CD4-positive, alpha-beta T cell treated with Interleukin-17A for 1 hour (primary cell): ENCODE results near the gene RPA1.
"Not testable (repeated sequence)": the region's sequence is repeated elsewhere in the genome, so short reads cannot be mapped to it uniquely, and the experiment has no call there.

Source experiments
- DNase-seq: peaks from one replicate; pipeline ENCODE4 v3.0.0-alpha.2; 2020

RPA1 gene

GRCh38 chr17:1880851-1881630 lies 51.2 kb downstream of the RPA1 start:
- DNase-seq = no peak

- DNase-seq = peak; percentile 49
Measured at GRCh38 chr17:1882836-1883235, 53.0 kb downstream of the RPA1 start.

- DNase-seq = no peak
Measured at GRCh38 chr17:1883536-1883935, 53.7 kb downstream of the RPA1 start.

DNA sequence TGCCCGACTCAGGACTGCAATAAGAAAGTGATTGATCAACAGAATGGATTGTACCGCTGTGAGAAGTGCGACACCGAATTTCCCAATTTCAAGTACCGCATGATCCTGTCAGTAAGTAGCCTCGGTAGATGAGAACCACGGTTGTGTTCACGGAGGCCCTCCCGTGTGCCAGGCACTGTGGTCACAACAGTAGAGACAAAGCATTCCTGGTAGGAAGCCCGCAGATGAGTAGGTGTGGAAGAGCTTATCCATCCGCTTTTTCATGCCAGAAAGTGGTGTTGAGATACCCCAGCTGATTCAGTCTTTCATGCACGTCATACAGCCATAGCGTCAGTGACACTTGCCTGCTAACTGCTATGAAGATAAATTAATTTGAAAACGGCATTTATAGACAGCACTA lies 58.9 kb downstream of the RPA1 start:
- no peak for DNase-seq

DNA sequence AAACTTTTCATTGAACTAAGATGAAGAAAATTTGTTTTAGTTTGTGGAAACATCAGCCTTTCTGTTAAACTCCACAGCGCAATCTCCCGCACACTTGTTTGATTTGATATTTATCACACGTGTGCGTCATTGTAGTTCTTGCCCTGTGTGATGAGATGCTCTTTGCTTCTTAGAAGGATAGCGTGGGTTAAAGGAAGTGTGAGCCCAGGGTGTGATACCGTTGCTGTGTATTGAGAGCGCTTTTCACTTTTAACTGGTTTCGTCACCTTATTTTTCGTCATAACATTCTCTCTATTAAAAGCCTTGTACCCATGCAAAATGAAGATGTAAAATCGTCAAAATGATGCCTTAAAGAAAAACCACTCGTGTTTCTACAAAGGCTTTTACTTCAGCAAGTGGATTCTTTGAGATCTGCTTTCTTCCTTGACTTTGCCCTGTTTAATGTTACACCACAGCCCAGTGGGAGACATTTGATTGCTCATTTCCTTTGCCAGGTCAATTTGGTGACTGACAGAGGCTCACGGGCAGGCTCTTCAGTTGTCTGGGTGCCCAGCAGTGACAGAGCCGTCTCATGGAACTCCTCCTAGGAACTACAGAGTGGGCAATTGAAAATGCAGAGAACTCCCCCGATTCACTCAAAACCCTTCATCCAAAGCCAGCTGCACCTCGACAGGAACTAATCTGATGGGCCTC lies 61.1 kb downstream of the RPA1 start:
- peak; percentile 44 for DNase-seq

DNA sequence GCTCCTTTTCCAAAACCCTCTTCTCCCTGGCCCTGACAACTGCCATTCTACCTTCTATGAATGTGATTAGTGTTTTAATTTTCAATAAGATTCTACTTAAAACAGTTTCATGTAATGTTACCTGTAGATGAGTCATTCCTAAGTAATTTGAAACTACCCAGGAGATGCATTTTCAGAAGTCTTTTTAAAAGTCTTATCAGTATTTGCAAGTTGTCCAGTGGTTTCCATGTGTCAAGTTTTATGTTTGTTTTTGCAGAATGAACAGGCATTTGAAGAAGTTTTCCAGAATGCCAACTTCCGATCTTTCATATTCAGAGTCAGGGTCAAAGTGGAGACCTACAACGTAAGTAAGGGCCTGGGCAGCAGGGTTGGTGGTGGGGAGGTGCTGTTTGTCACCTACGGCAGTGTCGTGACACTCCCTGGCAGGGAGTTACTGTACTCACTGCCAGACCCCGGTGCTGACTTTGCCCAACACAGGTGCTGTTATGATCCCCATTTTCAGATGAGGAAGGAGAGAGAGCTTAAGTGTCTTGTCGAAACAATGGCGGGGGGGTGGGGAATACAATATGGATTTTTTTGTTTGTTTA lies 65.0 kb downstream of the RPA1 start:
- no peak for DNase-seq

- not testable (repeated sequence) for DNase-seq
Measured at GRCh38 chr17:1895479-1895878, 65.7 kb downstream of the RPA1 start.

- DNase-seq = no peak
Measured at GRCh38 chr17:1896243-1897104, 66.7 kb downstream of the RPA1 start.

GRCh38 chr17:1897105-1897656 lies 67.4 kb downstream of the RPA1 start:
- no peak for DNase-seq

GRCh38 chr17:1898332-1898731 lies 68.5 kb downstream of the RPA1 start:
- no peak for DNase-seq

DNA sequence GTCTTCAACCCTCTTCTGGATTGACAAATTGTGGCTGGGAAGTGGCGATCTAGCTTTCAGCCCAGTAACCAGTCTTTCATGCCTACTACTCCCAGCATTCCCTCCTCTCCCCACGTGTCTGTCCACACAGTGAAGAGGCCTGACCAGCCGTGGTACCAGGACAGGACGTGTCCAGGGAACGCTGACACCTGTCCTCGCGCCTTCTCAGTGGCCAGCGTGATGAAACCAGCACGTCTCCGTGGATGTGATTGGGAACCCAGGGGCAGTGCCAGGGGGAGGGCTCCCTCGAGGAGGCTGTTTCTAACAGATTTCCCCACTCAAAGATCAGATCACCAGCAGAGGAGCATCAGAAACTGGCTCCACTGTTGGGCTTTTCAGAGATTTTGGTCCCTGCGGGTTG lies 69.1 kb downstream of the RPA1 start:
- no peak for DNase-seq

GRCh38 chr17:1899403-1900000 lies 69.7 kb downstream of the RPA1 start:
- no peak for DNase-seq

DNA sequence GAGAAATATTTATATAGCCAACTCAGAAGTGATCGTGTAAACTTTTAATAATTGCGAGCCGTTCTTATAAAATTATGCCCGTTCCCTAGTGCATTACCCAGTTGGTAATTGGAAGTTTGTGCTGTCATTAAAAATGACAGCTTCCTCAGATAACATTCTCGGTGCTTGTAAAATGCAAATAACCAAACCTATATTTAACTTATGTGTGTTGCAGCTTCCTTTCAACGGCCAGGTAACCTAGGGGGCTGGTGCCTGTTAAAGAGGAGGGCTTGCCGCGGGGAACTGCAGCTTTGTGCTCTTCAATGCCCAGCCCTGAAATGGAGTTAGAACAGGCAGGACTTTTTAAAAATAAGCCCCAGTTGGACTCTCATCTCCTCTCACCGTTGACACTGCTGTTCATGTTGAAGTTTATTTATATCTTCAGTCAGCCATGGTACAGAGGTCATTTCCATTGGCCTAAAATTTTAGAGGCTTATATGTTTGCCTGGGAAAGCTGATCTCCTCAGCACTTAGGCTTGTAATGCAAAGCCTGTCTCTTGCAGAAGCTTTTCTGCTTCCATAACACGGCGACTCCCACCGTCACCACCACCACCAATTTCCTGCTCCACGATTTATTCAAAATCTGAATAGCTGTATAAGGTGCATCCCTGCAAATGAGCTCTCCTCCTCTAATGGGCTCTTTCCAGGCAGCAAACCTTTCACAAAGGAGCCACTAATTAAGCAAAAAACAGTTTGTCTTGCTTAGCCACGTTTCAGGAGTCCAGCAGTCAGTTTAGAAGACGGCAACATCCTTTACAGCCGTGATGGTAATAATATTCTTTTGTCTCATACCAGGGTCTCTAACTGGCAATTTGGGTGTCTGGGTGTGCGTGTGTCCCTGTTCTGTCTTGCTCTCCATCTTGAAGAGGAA lies 74.7 kb downstream of the RPA1 start:
- no peak for DNase-seq

DNA sequence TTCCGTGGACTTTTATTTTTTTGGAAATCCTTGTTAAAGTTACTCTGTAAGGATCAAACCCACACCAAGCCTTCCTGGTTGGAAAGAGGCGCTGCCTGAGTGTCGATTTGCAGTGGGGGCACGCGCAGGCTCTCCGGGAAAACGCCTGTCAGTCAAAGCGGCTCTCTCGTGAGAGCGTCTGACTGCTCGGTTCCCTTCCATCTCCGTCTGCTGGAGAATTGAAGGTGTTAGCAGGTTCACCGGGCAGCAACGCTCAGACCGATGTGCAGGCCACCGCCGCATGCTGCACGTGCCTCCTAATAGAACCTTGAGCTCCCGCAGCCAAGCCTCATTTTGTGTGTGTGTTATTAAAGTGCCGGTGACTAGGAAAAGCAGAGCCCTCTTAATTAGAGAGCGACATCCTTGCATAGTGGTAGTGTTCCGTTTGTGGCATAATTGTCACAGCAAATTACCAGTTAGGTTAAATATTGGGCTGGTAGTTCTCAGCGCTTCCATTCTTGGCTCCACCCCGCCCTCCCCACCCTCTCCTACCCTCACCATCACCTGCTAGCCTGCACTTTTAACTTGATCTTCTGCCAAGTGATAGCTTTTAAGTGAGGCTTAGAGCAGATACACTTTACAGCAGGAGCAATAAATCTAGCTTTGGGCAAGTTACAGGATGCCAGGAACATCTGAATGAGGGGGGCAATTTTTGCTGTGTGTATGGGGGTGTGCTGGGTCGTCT lies 75.5 kb downstream of the RPA1 start:
- DNase-seq = no peak

DNA sequence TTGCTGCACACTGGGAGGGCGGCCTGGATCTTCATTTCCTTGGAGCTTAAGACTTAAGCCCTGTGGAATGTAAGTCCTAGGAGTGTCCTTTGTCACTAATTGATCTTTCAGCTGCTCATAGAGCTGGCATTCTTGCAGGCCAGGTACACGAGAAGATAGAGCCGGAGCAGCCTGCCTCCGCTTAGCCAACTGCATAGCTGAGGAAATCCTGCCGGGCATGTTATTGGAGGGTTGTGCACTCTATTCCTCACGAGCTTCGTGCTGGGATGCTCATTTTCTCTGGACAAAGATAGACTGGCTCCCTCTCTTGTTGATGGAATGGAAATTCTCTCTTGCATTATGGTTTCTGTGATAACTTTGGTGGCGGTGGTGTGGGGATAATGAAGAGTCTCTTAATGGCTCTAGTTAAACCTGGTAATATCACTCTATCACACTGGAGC lies 76.9 kb downstream of the RPA1 start:
- no peak for DNase-seq

DNA sequence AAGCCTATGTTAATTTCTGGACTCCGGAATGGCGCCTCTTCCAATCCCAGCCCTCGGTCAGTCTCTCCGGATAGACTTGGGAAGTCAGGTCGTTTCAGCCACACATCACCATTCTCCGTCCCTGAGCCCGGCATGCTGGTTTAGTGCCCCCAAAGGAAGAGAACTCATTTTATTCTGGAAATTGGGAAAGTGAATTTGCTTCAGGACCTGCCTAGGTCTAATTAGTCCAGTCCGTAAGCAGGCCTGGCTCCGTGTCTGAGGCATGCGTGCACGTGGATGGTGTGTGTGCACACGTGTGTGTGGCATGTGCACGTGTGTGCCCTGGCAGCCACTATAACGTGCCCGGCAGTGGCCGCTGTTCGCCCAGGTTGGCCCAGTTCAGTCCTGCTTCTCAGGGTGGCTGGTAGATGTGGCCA lies 77.4 kb downstream of the RPA1 start:
- no peak for DNase-seq

DNA sequence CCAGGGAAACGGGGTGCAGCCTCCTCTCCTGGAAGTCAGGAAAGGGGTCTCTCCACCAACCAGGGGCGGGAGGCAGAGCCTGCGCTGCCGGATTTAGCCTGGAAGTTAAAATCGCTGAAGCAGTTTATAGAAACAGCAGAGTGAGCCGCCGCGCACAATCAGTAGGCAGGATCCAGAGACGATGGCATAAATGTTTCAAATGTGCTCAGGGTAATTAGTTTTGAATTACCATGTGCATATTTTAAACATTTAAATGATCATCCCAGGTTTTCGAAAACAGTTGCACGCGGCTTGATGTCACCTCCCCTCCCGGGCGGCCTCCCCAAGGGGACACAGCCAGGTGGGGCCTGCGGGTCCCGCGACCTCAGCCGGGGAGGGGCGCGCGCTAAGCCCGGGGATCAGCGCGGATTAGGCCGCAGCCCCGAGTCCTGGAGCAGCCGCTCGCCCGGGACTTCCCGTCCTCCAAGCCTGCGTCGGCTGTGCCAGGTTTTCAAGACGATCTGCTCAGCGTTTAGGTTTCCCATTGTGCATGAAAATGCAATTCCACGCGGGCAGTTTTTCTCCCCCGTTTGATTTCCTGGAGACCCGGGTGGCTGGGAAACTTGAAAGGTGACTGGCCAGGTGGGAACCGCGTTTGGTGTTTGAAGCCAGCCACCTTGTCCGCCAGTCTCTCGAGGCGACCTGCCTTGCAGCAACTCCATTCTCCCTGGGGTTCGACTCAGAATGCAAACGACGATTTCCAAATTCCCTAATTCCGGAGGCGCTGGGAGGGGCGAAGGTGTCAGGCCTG lies 78.3 kb downstream of the RPA1 start:
- peak; percentile 2 for DNase-seq

DNA sequence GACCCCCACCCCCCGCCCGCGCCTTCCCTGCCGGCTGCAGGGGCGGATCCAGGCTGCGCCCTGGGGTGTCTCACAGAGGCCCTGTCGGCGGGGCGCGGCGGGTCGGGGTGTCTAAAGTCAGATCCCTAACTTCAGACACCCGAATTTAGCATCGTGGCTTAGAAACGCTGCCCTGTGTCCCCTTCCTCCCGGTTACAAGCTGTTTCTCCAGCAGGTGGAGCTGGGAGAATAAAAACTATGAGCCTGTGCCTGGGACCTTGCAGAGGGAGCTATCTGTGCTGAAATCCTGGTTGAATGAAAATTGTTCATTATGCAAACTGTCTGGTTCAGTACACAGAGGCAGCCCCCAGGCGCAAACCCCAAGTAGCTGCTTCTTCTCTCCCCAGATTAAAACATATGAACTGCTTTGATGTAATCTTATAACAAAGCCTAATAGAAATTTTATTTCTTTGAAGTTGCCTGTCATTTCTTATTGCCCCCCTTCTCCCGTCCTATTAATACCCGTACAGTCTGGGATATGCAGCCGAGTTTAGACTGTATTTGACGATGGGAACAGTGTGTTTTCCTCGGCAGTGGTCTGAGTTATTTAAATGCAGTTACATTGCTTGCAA lies 79.0 kb downstream of the RPA1 start:
- peak; percentile 52 for DNase-seq

DNA sequence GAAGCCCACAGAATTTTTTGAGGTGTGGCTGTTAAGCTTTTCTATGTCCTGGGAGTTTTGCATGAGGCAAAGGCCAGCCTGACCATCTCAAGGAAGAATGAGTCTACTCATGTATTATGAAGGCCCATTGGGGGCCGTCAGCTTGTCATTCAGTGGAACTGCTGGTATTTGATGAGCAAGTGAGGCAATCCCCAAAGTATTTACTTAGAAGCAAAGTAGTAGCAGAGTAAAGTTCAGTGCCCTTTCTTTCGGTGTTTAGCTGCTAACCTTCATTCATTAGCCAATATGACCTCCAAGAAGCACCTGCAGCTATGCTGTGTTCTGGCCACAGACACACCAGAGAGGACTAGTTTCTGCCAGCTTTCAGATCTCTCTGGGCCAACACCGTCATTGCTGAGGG lies 80.2 kb downstream of the RPA1 start:
- no peak for DNase-seq
